PFSK-1 (cell line): Measurements from ENCODE around the gene ZFHX3.

Experiments
- POLR2AphosphoS5 ChIP-seq: IDR thresholded peaks from 2 replicates; pipeline ENCODE4 v1.6.1; 2012; ENCODE audit warnings: low read depth, mild to moderate bottlenecking, control low read depth, low read length, moderate library complexity
- SIN3A ChIP-seq: IDR thresholded peaks from 2 replicates; pipeline ENCODE4 v1.6.1; 2012; ENCODE audit warnings: mild to moderate bottlenecking, low read length, moderate library complexity, borderline replicate concordance; ENCODE audit not compliant: insufficient read depth
- TF ChIP-seq, protein P1 (sequence below), 2 experiments: IDR thresholded peaks; 2 replicates each; pipeline versions ENCODE4 v1.6.1 to v1.8.0; 2011 to 2012; ENCODE audit warnings: low read depth in 2 of 2, low read length in 2 of 2, control low read depth in 1 of 2, inconsistent platforms in 1 of 2, mild to moderate bottlenecking in 1 of 2, moderate library complexity in 1 of 2; ENCODE audit not compliant: insufficient read depth in 1 of 2

DNA sequence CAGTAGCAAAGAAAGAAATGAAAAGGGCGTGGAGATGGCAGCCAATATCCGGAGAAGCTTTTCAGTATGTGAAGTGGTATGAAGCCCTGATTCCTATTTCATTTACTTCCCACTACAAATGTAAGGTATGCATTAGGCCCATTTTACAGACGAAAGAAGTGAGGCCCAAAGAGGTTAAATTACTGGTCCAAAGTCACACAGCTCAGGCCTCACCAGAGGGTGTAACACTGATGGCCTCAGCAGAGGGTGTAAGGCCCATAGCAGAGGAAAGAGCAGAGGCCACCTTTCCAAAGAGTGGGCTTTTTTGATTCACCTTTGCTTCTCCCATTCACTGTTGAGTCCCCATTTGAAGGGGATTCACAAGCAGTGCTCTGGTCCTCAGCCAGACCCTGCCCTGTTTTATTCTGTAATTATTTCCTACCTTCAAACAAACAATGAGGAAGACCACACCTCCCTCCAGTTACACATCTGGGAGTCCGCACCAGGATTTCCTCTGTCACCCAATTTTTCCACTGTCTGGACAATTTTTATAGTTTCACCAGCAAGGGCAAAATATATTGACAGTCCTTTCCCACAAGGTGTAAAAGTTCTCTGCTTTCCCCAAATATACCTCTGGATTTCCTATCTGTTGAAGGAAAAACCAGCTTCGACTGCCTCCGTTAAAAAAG, 7.1 kb downstream of the ZFHX3 start:
- TF ChIP-seq, protein P1, sequence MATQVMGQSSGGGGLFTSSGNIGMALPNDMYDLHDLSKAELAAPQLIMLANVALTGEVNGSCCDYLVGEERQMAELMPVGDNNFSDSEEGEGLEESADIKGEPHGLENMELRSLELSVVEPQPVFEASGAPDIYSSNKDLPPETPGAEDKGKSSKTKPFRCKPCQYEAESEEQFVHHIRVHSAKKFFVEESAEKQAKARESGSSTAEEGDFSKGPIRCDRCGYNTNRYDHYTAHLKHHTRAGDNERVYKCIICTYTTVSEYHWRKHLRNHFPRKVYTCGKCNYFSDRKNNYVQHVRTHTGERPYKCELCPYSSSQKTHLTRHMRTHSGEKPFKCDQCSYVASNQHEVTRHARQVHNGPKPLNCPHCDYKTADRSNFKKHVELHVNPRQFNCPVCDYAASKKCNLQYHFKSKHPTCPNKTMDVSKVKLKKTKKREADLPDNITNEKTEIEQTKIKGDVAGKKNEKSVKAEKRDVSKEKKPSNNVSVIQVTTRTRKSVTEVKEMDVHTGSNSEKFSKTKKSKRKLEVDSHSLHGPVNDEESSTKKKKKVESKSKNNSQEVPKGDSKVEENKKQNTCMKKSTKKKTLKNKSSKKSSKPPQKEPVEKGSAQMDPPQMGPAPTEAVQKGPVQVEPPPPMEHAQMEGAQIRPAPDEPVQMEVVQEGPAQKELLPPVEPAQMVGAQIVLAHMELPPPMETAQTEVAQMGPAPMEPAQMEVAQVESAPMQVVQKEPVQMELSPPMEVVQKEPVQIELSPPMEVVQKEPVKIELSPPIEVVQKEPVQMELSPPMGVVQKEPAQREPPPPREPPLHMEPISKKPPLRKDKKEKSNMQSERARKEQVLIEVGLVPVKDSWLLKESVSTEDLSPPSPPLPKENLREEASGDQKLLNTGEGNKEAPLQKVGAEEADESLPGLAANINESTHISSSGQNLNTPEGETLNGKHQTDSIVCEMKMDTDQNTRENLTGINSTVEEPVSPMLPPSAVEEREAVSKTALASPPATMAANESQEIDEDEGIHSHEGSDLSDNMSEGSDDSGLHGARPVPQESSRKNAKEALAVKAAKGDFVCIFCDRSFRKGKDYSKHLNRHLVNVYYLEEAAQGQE (IDR thresholded peaks at IDR 0.05; ENCODE audit: insufficient read depth in 1 of 2, low read depth in 2 of 2, low read length in 2 of 2): no peak
- no peak for TF ChIP-seq POLR2AphosphoS5
- TF ChIP-seq SIN3A: no peak
